NCI-H2171 (cell line): Measurements from ENCODE around the gene ZNF248.
"Not testable (repeated sequence)": the region's sequence is repeated elsewhere in the genome, so short reads cannot be mapped to it uniquely, and the experiment has no call there.

Source experiments
- DNase-seq: peaks from one replicate; lab custom pipeline; 2025; lab: John Stamatoyannopoulos, UW

Gene ZNF248

GRCh38 chr10:37857287-37858211 is at the start of gene ZNF248:
Gene ZNF248 (minus strand): TSS chr10:37857610. CDS start chr10:37856310, 1,300 bp downstream.
- peak; percentile 81 for DNase-seq

GRCh38 chr10:37906382-37906781 is 49.0 kb upstream of the ZNF248 start:
- DNase-seq, result no peak

GRCh38 chr10:37896436-37896835 is 39.0 kb upstream of the ZNF248 start:
- no peak for DNase-seq

- DNase-seq, result no peak
Observed at GRCh38 chr10:37895674-37896073, 38.3 kb upstream of the ZNF248 start.

GRCh38 chr10:37885850-37886249 is 28.4 kb upstream of the ZNF248 start:
- no peak for DNase-seq

GRCh38 chr10:37872955-37873354 is 15.5 kb upstream of the ZNF248 start:
- DNase-seq, result no peak

GRCh38 chr10:37872283-37872682 is 14.9 kb upstream of the ZNF248 start:
- DNase-seq, result no peak

- no peak for DNase-seq
Observed at GRCh38 chr10:37871568-37872251, 14.3 kb upstream of the ZNF248 start.

GRCh38 chr10:37871143-37871542 is 13.7 kb upstream of the ZNF248 start:
- DNase-seq, result no peak

GRCh38 chr10:37868796-37869195 is 11.4 kb upstream of the ZNF248 start:
- DNase-seq, result no peak

GRCh38 chr10:37865957-37866803 is 8.8 kb upstream of the ZNF248 start:
- DNase-seq, result no peak

GRCh38 chr10:37865264-37865663 is 7.9 kb upstream of the ZNF248 start:
- no peak for DNase-seq

- DNase-seq, result no peak
Observed at GRCh38 chr10:37860494-37861190, 3.2 kb upstream of the ZNF248 start.

- not testable (repeated sequence) for DNase-seq
Observed at GRCh38 chr10:37859270-37859669, 1.9 kb upstream of the ZNF248 start.

- no peak for DNase-seq
Observed at GRCh38 chr10:37856881-37857286, 526 bp downstream of the ZNF248 start.

GRCh38 chr10:37855636-37856035 is 1.8 kb downstream of the ZNF248 start:
- no peak for DNase-seq

- DNase-seq, result no peak
Observed at GRCh38 chr10:37854626-37855025, 2.8 kb downstream of the ZNF248 start.

GRCh38 chr10:37844644-37845043 is 12.8 kb downstream of the ZNF248 start:
- DNase-seq, result no peak

GRCh38 chr10:37839243-37839642 is 18.2 kb downstream of the ZNF248 start:
- DNase-seq, result no peak

- DNase-seq, result no peak
Observed at GRCh38 chr10:37831495-37832333, 25.7 kb downstream of the ZNF248 start.

GRCh38 chr10:37826806-37827205 is 30.6 kb downstream of the ZNF248 start:
- no peak for DNase-seq
